IMR-90 (cell line): ENCODE measurements around the gene ZNF791.

Source experiments
- MAFK ChIP-seq: IDR thresholded peaks from 2 replicates; pipeline ENCODE4 v1.6.1; 2012; ENCODE audit warnings: low read depth, low read length, improper control_type of control experiment
- POLR2A ChIP-seq: IDR thresholded peaks from 2 replicates; pipeline ENCODE4 v1.6.1; 2012; ENCODE audit warnings: mild to moderate bottlenecking, low read depth, low read length
- RFX5 ChIP-seq: IDR thresholded peaks from 2 replicates; pipeline ENCODE4 v1.8.0; 2012; ENCODE audit warnings: low read depth, mild to moderate bottlenecking, low read length, moderate library complexity
- SMC3 ChIP-seq: fragments of 150-350 bp; IDR thresholded peaks from 2 replicates; pipeline ENCODE4 v1.6.1; 2016; ENCODE audit warnings: low read depth, mild to moderate bottlenecking, antibody characterized with exemption, low read length, moderate library complexity
- TF ChIP-seq, protein P1 (sequence below): fragments of 150-350 bp; IDR thresholded peaks from 2 replicates; pipeline ENCODE4 v1.6.1; 2017; ENCODE audit warnings: mild to moderate bottlenecking, antibody characterized with exemption, low read length, low read depth
- TF ChIP-seq, protein P2 (sequence below): conservative IDR thresholded peaks from 2 replicates; pipeline ENCODE4 v1.5.1; 2012; ENCODE audit warnings: mild to moderate bottlenecking, low read depth, low read length, improper control_type of control experiment

- TF ChIP-seq, protein P1, sequence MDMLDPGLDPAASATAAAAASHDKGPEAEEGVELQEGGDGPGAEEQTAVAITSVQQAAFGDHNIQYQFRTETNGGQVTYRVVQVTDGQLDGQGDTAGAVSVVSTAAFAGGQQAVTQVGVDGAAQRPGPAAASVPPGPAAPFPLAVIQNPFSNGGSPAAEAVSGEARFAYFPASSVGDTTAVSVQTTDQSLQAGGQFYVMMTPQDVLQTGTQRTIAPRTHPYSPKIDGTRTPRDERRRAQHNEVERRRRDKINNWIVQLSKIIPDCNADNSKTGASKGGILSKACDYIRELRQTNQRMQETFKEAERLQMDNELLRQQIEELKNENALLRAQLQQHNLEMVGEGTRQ, result no peak
- TF ChIP-seq, protein P2, sequence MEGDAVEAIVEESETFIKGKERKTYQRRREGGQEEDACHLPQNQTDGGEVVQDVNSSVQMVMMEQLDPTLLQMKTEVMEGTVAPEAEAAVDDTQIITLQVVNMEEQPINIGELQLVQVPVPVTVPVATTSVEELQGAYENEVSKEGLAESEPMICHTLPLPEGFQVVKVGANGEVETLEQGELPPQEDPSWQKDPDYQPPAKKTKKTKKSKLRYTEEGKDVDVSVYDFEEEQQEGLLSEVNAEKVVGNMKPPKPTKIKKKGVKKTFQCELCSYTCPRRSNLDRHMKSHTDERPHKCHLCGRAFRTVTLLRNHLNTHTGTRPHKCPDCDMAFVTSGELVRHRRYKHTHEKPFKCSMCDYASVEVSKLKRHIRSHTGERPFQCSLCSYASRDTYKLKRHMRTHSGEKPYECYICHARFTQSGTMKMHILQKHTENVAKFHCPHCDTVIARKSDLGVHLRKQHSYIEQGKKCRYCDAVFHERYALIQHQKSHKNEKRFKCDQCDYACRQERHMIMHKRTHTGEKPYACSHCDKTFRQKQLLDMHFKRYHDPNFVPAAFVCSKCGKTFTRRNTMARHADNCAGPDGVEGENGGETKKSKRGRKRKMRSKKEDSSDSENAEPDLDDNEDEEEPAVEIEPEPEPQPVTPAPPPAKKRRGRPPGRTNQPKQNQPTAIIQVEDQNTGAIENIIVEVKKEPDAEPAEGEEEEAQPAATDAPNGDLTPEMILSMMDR, result no peak
- TF ChIP-seq SMC3 (no peak), POLR2A (no peak), MAFK (no peak), RFX5 (no peak)
These were observed 44.8 kb downstream of the ZNF791 start for GRCh38 chr19:12655546-12655945.
